Stimulated activated CD4-positive, alpha-beta T cell treated with anti-CD3 and anti-CD28 coated beads, Interleukin-2, amount 100 ng/mL, for 48 hours (primary cell): ENCODE measurements around the gene CCL23.
A peak's percentile ranks its signal among the peaks of the same experiment; 100 is the strongest.
"Not testable (repeated sequence)": the region's sequence is repeated elsewhere in the genome, so short reads cannot be mapped to it uniquely, and the experiment has no call there.

Experiments used
- DNase-seq, 2 donors: peaks; one replicate each; pipeline ENCODE4 v3.0.0-alpha.2; 2020

The CCL23 gene, protein sequence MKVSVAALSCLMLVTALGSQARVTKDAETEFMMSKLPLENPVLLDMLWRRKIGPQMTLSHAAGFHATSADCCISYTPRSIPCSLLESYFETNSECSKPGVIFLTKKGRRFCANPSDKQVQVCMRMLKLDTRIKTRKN

DNA sequence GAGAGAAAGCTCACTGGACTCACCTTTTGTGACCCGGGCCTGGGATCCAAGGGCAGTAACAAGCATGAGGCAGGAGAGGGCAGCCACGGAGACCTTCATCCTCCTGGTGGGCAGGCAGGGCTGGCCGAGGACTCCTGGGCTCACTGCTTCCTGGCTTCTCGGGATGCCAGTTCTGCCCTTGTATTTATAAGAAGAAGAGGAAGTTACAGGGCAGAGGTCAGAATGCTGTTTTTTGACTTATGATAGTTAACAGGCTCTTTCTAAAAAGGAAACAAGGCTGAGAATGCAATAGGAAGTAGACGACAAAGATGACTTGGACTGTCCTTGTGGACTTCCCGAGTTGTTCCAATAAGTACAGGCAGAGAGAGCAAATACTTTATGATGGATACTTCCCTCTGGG is at the start of gene CCL23:
Gene CCL23, minus strand, starts transcription at position 174 of the 400 bp plus-strand sequence. Its CDS starts 75 bp downstream, at position 99.
- no peak for DNase-seq

DNA sequence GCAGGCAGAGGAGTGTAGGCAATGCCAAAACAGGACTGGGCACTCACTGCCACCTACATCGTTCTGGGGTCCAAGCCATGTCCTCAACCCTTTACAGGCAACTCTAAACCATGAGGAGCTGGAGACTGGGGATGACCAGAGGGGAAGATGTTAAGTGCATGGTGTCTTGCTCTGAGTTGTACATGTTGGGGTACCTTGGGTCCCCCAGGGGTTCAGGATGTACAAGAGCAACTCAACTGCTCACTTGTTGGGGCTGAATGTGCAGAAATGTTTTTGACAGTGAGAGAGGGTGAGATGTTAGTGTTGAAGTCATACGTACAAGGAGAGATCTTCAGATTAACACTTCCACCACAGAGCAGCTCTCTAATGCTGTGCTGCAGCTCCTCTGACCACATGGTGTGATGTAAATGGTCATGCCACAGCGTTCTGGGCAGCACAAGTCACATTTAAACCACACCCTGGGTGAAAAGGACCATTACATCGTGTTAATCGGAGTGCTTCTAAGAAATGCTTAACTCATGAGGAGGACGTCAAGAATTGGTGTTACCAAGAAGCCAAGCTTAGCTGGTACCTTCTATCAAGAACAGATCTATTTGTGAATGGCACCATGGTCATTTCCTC is 48.7 kb upstream of the CCL23 start:
- no peak for DNase-seq

DNA sequence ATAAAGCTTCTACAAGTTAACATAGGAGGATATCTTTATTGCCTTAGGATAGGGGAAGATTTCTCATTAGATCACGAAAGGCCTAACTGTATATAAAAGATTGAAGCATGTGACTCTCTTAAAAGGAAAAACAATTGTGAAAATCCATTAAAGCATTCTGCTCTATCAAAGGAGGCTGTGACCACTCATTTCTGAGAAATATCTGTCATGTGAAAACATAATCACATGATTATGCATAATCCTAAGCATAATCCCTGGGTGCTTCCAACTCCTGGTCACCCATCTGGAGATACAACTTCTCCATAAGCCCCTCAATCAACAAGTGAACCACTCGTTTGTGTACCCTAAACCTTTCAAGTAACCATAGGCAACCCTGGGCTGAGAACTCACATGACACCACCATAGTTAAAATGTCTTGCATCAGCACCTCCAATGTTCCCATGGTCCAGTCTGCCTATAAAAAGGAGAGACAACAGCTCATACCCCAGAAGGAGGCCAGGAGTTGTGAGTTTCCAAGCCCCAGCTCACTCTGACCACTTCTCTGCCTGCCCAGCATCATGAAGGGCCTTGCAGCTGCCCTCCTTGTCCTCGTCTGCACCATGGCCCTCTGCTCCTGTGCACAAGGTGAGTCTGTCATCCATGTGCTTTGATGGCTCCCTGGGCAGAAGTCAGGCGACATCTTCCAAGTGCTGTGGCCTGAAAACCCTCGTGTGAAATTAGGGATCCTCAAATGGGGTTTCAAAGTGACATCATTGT is 46.2 kb upstream of the CCL23 start, which contains the start of gene CCL18:
Gene CCL18, plus strand, starts transcription at position 487 of the 756 bp plus-strand sequence. Its CDS starts 71 bp downstream, at position 558.
- DNase-seq = no peak

DNA sequence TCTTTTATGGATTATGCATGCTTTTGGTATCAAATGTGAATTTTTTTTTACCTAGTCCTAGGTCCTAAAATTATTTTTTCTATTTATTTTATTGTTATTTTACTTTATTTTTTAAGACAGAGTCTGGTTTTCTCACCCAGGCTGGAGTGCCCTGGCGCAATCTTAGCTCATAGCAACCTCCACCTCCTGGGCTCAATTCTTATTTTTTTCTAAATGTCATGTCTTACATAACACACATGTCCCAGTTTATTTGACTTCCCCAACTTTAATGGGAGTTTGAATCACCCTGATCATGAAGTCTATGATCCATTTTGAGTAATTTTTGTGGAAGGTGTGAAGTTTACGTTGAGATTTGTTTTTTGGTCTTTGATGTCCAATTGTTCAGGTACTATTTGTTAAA is 43.0 kb upstream of the CCL23 start:
- no peak for DNase-seq

DNA sequence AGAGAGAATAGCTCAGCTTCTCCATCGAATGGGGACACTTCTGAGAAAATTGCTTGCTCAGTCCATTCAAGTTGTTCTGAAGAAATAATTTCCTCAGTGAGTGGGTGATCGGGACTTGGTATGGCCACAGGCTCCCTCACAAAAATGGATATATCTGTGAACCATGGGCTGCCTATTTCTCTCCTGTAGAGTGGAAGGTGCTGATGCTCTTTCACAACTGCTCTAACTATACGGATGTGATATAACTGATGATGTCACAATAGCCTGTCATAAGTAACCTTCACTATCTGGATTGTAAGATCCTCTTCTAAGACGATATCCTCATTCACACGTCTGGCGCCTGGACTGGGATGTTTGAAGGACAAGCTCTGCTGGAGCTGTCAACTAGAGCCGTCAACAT is 41.6 kb upstream of the CCL23 start:
- no peak for DNase-seq

DNA sequence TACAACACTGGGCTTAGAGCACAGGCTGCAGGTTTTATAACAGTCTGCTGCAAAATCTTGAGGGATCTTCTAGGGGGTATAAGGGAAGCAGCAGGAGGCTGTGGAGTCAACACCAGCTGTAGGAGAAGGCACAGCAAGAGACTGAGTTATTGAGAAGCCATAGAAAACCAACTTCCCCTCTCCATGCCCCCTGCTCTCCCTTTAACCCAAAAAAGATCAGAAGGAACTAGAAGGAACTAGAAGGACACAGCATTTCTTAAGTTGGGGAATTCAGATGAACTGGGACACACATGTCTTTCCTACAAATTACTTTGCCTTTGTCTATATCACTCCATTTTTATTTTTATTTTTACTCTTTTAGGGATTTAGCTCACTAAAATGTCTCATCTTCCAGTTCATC is 40.1 kb upstream of the CCL23 start:
- no peak for DNase-seq

DNA sequence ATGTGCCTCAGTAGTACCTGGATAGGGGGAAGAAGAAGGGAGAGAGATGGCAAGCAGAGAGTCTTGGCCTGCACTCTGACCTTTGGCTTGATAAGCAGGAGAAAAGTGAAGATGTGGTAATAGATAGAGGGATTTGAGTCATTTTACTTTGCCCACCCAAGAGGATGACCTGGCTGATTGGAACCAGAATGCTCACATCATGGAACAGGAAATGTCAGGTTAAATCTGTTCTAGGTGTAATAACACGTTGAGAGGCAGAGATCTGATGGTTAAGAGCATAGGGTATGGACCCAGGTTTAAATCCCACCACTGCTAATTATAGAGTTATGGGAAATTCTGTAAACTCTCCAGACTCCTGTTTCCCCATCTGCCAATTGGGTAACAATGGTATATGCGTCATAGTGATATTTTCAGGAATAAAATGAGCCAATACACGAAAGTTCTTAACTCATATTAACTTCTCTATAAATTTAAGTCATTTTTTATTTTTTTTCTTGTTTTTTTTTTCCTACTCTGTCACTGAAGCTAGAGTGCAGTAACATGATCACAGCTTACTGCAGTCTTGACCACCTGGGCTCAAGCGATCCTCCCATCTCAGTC is 38.2 kb upstream of the CCL23 start:
- DNase-seq = no peak

DNA sequence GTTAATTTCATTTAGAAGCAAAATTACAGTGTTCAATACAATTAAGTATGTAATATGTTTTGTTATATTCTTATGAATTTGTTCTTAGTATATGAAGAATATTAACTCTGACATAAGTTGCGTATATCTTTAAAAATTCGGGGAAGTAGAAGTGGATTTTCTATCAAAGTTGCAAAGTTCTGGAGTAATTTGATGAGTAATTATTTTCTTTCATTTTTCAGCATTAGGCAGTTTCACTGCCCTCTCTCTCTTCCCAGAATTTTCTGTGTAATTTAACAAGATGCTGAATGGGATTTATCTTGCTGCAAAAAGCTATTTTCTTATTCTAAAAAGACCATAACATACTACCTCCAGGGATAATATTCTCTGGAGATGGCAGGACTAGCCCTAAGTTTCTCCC is 37.4 kb upstream of the CCL23 start:
- DNase-seq = no peak

DNA sequence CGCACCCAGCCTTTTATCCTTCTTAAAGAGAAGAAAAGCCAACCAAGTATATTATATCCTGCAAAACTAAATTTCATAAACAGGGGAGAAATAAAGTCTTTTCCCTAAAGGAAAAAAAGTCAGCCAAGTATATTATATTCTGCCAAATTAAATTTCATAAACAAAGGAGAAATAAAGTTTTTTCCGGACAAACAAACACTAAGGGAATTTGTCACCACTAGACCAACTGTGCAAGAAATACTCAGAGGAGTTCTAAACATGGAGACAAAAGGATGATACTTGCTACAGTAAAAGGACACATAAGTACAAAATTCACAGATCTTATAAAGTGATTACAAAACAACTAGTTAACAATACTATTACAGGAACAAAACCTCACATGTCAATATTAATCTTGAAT is 31.9 kb upstream of the CCL23 start:
- DNase-seq = no peak

DNA sequence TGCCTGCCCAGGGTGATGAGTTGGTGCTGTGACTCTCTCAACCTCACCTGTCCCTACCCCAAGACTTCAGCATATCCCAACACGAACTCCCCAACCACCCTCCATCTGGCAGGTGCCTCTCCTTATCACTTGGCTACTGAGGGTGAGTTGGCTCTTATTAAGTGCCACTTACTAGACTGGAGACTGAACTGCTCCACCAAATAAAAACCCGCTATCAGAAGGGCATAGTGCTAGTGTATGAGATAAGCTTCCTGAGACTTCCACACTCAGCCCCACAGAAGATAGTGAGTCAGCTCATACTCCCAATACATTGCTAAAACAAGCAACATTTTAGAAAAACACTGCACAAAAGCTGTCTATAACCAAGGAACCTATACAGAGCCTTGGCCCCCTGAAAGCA is 30.3 kb upstream of the CCL23 start:
- DNase-seq = no peak

DNA sequence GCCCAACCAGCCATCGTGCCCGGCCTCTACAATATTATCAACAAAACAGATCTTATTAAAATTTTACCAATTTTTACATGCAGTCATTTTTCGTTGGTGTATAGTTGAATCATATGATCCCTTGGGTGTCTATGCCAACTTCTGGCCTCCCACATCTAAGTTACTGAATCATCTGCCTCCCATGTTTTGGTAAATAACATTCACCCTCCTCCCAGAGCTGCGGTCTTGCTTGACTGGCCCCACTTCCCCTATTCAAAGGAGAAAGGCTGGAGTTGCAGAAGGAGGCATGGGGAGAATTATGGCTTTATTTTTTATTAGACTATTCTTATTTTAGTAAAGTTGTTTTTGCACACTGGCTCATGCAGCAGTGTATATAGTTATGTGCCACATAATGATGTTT is 18.5 kb upstream of the CCL23 start:
- no peak for DNase-seq

DNA sequence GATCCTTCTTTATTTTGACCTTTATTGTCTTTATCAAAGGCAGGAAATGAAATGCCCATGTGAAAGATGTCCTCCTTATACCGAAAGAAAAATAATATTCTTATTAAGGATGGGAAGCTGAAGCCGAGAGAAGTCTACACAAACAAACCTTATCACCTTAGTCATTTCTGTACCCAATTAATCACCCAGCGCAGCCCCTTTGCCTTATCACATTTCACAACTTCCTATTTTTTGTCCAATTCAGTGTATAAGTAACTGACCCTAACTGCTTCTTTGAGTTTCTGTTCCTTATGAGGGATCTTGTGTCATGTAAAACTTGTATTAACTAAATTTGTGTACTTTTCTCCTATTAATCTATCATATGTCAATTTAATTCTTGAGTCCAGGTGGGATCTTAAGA is 16.4 kb upstream of the CCL23 start:
- DNase-seq = no peak

DNA sequence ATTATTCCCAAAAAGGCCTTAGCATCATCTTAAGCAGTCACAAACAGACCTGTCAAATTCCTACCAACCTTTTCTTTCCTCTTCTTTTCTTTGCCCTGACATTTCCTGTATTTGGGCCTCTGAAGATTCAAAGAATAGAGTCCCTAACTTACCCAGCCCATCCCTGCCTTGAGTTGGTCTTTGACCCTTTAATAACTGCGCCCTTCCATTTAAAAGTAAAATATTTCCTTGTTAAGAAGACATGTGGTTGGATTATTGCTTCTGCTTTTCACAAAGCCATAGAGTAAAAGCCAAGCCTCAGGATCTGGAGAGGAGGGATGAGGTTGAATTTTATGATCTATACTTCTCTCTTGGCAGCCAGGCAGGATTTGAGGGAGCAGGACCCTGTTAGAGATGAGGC is 13.2 kb upstream of the CCL23 start:
- DNase-seq = no peak

DNA sequence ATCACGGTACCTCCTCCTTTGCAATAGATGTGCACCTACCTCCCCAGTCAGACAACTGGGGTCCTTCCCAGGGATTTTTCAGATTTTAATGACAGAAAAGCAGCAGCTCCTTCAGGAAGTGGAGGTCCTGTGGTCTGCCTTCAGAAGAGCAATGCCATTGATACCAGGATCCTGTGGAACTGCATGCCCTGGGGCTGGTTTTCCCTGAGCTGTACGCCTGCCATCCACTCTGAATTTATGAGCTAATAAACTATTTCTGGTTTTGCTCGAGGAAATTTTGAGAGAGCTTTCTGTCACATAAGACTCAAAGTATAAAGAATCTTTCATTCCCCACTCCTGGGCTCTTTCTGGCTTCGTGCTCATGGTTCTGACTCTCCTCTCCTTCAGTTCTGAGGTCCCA is 10.0 kb upstream of the CCL23 start:
- DNase-seq = no peak

DNA sequence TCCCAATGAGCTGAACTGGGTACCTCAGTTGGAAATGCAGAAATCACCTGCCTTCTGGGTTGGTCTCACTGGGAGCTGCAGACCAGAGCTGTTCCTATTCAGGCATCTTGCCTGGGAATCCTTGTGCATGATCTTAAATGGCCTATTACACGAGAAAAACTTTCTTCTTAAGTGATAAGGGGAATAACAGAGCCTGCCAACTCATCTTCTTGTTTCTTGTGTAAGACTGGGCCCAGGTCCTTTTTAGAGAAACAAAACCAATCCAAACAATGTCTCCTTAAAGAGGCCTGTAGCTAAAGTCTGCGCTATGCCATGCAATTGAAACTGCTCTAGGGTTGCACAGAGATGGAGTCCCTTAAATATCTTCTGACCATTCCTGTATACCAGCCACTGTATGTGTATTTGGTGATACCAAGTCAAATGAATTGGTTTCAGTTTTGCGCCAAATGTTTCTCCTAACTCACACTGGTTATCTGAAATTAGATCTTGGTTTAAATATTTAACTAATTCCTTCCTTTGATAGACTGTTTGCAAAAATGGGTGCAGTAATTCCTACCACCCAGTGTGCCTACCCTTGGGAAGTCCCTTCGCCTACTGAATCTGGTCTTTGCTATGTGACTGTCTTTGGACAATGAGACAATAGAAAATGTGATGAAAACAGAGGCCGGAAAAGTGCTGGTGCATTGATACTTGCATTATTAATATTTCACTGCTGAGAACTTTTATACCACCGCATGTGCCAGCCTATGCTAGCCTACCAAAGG is 6.5 kb upstream of the CCL23 start:
- DNase-seq = no peak

DNA sequence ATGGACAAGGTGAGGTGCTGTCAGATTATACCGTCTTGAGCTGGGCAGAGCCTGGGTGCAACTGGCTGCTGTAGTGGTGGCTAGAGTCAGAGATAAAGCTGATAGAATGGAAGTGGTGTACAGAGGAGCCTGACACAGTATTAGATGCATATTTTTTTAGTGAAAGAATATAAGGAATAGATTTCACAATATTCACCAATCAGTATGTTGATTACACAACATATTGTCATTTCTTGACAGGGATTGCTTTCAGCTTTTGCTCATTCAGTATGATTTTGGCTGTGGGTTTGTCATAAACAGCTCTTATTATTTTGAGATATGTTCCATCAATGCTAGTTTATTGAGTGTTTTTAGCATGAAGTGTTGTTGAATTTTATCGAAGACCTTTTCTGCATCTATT is 1.7 kb upstream of the CCL23 start:
- DNase-seq = no peak

DNA sequence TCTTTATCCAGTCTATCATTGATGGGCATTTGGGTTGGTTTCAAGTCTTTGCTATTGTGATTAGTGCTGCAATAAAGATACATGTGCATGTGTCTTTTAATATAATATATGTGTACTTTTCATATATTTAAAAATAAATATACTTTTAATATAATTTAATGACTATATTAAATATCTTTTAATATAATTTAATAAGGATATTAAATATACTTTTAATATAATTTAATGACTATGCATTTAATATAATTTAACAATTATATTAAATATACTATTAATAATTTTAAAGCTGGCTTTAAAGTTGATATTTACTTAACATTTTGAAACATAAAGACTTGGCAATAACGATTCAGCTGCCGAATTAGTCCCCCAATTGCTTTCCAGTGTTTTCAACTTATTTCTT is 1.2 kb downstream of the CCL23 start:
- no peak for DNase-seq

DNA sequence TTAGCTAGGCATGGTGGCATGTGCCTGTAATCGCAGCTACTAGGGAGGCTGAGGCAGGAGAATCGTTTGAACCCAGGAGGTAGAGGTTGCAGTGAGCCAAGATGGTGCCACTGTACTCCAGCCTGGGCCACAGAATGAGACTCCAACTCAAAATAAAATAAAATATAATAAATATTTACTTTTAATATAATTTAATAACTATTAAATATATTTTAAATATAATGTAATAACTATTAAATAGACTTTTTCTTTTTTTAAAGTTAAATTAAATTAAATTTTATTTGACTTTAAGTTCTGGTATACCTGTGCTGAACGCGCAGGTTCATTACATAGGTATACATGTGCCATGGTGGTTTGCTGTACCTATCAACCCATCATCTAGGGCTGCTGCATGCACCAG is 1.9 kb downstream of the CCL23 start:
- not testable (repeated sequence) for DNase-seq

DNA sequence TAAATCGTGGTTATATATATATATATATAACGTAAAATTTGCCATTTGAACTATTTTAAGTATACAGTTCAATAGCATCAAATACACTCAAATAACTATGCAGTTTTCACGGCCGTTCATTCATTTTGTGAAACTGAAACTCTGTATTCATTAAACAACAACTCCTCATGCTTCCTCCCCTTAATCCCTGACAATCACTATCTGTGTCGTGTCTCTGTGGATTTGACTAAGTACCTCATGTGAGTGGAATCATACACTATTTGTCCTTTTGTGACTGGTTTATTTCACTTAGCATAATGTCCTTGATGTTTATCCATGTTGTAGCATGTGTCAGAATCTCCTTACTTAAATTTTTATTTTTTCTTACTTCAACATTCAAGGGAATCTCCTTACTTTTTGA is 2.8 kb downstream of the CCL23 start:
- no peak for DNase-seq

DNA sequence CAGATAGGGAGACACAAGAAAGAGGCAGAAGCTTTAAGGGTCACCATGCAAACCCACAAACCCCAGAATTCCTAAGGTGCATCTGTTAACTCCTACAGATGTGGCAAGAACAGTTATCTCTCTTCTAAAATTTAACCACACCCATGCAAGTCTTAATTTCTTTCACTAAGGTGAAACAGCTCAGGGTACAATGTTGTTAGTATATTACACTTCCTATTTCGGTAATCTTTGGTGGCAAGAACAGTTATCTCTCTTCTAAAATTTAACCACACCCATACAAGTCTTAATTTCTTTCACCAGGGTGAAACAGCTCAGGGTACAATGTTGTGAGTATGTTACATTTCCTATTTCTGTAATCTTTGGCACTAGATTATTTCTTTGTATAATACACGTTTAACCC is 6.6 kb downstream of the CCL23 start:
- DNase-seq = no peak

DNA sequence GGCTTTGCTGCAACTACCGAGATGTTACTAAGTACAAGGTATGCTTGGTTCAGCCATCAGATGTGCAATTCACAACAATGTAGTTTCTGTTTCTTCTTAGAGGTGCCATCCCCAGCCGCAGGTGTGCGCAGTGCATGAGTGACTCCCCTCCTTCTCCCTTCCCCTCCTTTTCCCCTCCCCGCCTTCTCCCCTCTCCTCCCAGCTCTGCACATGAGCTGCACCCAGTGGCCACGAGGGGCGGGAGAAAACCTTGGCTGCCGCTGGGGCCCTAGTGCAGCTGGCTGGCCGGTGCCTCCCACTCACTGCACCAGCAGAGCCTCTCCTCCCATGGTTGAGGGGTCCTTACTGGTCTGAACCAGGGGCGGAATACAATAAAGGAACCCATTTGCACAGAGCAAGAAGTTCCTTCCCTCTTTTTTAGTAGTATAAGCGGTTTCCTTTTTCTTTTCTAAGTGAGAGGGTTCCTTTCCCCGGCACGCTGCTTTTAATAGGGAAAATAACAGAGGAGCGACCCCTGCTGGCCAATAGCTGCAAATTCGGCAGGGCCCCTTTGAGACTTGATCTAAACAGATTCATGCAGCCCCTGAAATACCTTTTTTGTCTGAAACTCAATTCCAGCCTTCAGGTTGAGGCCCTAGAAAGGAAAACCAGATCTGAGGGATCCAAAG is 8.6 kb downstream of the CCL23 start:
- peak in 1 of 2 donors; percentile 4 for DNase-seq

DNA sequence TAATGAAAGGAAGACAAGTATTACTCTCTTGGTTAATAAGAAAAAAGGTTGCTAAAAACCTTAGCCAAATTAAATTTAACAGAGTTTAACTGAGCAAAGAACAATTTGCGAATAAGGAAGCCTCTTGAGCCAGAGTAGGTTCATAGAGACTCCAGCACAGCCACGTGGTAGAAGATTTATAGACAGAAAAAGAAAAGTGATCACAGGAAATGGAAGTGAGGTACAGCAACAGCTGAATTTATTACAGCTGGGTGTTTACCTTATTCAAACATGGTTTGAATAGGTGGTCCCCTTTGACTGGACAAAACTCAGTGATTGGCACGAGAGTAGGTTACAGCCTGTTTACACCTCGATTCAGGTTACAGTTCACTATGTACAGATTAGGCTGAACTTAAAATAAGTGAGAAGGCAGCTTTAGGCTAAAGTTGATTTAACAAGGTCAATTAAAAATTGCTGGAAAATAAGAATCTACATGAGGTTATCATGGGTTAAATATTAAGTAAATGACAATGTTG is 13.1 kb downstream of the CCL23 start:
- no peak for DNase-seq
